GM21529 (cell line): ENCODE measurements around the gene PARD3B.

Experiments
- ATAC-seq: cut with Tn5 transposase; IDR thresholded peaks from one replicate; pipeline ENCODE4 v1.9.1; 2021; ENCODE audit not compliant: unreplicated experiment

The PARD3B gene

DNA sequence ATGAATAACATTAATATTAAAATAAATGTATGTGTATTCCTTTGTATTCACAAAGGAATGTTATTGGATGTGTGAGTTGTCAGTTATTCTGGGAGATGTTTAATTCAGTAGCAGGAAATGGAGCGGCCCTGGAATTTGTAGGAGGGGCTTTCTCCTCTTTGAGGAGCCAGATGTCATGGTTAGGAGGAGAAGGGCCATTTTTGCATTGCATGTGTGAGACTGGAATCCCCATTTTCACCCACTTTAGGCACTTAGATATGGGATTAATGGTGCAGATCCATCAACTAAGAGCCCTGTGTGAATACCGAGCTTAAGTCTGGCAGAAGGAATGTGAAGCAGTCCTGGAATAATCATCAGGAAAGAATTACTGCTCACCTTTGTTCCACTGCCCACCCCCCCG is 439.2 kb downstream of the PARD3B start:
- no peak for ATAC-seq

DNA sequence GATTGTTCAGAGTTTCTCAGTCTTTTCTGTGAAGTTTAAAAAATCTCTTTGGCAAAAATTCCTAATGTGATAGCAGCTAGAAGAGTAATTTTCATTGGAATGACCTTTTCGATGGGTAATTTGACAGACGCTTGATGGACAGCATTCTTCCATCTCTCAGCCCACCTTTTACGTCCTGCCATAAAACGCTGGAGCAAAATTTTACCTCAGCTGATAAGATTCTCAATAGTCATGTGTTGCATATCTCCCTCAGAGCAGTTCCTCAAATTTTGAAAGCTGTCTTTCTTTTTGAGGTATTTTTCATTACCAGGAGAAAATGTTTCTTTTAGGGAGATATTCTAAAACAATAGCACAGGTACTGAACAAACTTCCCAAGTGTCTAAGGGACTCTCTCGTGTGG is 441.4 kb downstream of the PARD3B start:
- no peak for ATAC-seq

DNA sequence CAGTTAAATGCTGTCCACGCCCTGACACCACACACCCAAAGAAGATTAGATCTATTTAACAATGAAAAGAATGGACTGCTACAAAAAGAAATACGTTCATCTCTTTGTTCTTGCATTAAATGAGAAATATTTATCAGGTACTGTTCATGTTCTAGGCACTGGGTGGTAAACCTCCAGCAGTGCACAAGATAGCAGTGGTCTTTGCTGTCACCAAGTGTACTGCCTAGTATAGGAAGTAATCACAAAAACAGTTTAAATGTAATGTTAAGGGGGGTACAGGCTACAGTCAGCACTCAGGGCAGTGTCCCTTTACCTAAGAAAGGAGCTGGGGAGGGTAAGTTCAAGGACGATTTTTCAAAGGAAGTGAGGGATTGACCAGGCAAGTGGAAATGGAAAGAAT is 443.6 kb downstream of the PARD3B start:
- no peak for ATAC-seq

DNA sequence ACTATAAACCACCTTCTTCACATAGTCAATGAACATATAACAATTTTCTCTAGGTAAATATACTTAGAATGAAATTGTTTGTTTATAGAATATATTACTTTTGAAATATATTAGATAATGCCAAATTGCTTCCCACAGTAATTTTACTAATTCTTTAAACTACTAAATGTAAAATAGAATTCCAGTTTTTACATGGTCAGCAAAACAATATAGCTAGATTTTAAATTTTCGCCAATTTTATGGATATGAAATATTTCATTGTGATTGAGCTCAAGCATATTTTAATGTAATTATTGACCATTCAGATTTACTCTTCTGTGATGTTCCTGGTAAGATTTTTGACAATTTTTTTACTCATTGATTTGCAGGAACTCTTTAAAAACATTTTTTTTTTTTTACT is 444.6 kb downstream of the PARD3B start:
- ATAC-seq, result no peak

DNA sequence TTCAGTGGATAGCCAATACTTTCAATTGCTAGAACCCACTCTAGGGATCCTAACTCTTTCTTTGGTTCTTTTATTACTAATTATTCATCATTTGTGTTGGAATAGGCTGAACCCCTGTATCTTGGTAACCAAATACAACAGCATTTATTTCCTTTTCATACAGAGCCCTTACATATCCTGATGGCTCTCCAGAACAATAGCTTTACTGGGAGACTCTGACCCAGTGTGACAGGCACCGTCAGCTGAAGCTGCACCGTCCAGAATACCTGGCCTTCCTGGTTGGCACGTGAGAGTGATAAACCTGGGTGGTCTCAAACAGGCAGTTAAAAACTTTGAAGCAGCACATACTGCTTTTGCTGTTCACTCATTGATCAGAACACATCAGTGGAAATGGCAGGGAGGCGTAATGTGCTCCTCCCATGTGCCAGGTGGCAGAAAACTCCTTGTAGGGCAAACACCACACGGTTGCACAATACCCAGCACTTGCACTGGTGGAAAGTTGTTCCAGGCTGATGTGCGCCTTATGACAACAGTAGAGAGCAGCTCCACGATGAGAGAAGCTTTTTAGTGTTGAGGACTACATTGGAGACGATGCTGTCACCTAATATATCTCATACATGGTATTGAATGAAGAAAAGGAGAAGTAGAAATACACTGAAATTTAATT is 456.2 kb downstream of the PARD3B start:
- ATAC-seq, result no peak

DNA sequence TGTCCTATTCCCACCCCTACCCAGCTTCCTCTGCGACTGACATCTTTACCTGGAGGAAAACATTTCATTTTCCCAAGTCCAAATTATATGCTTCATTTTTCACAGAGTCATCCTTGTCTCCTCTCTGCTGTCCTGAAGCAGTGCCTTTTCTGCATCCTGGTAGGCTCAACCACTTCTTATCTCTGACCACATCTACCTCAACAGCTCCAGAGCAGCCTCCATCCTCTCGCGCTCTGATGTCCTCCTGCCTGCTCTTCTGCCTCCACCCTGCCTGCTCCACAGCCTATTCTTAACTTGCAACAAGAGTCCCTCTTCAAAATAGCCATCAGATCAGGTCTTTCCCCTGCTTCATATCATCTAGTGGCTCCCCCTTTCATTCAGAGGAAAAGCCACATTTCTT is 457.1 kb downstream of the PARD3B start:
- no peak for ATAC-seq

DNA sequence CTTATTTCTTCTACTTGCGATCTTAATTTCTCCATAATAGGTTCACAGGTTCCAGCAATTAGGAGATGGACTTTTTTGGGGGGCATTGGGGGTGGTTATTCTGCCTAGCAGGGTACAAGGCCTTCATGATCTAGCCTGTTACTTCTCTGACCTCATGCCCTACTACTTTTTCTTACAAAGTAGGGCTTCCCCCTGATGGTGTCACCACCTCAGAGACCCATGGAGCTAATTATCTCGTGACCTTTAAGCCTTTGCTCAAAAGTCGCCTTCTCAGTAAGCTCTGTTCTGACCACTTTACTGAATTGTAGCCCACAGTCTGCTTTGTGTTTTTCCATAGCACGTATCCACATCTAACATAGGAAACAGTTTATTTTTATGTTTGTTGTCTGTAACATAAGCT is 458.0 kb downstream of the PARD3B start:
- ATAC-seq, result no peak

DNA sequence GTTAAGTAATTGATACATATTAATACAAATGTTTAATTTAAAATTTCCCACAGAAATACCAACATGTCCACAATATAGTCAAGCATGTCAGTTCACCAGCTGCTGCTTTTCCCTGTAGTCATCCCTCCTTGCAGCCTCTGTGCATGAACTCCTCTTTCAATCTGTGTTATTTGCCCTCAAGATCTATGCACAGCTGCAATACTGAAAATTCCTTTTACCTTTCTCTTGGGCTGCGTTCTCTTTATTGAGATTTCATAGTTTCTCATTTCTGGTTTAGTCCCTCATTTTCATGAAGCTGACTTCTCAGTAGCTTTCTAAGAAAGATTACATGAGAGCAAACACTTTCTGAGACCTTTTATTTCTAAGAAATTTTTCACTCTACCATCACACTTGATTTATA is 464.9 kb downstream of the PARD3B start:
- ATAC-seq, result no peak

DNA sequence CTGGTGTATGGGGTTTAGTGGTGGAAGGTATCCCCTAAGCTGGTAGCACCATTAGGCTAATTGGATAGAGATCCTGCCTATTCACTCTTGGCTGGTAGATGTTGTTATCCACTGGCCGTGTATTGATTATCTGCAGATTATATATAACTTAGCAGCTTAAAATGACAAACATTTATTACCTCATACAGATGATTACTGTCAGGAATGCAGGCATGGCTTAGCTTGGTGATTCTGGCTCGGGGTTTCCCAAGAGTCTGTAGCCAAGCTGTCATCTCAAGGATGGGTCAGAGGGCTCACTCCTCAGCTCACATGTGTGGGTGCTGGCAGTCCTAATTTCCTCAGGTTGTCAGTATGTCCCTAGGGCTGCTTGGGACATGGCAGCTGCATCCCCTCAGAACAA is 465.8 kb downstream of the PARD3B start:
- ATAC-seq, result no peak

DNA sequence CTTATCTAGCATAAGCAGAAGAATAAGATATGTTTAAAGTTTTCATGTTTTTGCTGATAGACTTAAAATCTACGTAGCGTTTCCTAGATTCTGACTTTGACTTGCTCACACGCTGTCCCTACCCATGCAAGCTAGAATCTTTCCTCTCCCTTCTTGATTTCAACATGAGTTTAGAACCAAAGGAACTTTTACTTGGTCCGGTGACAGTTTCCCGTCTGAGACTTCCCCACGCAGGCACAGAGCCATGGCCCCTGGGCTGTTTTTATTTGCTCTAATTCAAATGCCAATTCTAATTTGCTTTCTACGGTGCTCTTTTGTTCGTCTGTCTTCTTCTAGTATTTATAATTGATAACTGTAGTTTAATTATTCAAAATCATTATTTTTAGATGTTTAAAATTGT is 467.7 kb downstream of the PARD3B start:
- no peak for ATAC-seq

DNA sequence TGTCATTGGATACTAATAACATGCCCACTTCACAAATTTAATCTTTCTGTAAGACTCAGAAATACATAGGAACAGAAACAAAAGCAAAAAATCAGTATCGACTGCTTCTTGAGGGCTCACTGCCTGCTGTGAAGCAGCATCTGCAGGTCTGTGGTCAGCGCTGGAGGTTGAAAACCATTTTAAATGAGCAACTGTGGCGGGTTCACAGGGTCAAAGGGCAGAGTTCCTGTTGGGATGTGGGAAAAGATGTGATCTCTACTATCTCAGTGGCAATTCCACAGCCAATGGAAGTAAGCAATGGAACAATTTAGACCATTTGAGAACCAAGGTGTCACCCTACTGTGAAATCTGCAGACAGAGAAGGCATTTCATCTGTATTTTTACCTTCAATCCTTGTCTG is 468.3 kb downstream of the PARD3B start:
- no peak for ATAC-seq

DNA sequence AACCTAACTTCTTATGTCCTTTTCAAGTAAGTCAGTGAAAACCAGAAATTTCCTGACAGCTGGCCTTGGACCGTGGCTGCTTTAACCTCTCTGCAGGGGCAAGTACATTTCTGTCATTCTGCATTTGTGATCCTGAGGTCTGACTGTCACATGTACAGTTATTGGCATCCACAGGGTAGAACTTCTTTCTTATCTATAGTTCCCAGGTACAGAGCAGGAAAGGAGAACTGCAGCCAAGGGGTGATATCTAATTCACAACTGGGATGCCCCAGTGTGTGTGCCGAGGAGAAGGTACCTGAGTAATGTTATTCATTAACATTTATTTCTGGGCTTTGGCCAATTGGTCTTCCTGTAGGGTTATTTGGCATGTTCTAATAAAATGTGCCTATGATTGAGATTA is 468.9 kb downstream of the PARD3B start:
- ATAC-seq, result no peak

DNA sequence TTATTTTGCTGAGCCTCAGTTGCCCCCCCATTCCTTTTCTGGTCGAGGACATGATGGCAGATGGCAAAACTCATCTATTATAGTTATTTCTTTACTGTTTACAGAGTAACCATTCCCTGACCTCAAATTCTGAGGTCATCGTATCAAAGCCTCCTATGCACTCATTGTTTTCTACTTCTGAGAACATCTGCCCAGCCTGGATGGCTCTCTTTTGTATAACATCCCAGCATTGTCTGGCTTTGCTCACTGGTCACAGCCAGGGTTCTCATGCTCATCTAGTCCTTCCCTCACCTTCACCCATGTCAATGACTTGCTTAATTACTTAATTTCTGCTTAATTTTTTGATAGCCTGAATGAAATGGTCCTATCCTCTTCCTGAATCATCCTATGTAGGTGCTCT is 472.1 kb downstream of the PARD3B start:
- no peak for ATAC-seq

DNA sequence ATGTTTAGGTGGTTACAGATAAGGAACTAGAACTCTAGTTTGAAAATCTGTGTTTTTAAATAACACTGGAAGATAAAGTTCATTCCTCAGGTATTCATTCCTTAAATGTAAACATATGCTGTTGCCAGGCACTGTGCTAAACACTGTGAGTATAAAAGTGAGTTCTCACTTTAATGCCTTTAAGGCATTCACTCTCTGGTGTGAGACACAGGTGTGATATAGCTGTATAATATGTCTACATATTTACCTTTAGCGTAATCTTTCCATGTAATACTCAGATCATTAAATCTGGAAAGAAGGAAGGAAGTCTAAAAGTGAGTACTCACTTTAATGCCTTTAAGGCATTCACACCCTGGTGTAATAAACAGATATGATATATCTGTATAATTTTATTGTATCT is 472.6 kb downstream of the PARD3B start:
- ATAC-seq, result no peak

DNA sequence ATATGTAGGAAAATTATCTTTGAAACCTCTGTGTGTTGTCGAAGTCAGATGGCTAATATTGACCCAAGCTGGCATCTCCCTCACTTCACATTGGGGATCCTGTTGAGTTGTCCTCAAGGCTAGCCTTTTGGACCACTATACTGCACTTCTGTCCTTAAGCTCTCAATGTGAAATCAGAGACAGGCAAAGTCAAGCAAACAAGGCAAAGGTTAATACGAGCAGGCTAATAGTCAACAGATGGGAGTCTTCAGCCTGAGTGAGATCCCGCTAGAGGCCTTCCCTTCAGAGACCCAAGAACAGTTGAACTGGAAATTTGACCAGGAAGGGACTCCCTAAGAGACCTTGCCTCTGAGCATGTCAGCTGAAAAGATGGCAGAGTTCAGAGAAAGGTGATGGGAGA is 475.4 kb downstream of the PARD3B start:
- no peak for ATAC-seq

DNA sequence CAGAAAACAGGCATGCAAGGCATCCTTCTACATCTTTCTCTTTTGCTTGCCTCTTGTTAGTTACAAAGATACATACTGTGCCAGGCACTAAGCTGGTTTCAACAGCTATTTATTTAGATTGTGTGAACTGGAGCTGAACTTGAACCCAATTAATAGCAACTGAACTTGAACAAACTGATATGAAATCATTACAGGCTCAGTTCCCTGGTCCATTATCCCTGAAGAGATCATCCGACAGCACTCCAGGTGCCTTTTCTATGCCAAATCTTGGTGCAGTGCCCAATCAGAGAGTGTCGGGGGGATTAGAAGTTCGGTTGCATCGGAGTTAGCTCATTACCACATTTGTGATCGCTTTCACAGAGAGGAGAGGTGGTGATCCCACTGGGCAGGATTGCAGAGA is 477.6 kb downstream of the PARD3B start:
- no peak for ATAC-seq

DNA sequence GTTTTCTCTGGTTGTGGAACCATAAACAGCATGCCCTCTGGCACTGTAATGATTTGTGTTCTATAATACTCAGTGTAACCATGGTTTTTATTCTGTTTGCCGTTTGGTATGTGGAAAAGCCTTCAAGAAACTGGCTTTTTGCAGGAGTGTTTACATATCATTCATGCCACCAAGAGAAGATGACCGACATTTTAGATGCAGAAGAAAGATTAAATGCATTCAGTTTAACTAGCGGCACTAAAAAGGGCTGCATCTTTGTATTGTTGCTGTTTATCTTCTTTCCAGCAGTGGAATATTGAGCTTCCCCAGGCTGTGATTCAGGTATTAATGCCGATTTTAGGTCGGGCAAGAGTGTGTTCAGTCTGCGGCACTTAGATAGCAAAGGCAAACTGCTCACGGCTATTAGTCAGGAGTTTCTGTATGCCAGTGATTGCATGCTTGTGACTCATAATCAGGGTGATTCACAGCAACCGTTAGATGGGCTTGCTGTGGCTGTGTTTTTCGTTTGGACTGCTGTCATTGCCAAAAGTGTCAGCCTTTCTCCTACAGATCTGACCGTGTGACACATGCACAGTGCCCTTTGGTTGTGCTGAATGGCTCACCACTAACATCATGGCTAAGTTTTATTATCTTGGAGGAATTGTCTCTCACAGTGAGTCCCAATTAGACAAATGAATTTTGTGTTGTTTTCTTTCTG is 479.7 kb downstream of the PARD3B start:
- ATAC-seq, result no peak

DNA sequence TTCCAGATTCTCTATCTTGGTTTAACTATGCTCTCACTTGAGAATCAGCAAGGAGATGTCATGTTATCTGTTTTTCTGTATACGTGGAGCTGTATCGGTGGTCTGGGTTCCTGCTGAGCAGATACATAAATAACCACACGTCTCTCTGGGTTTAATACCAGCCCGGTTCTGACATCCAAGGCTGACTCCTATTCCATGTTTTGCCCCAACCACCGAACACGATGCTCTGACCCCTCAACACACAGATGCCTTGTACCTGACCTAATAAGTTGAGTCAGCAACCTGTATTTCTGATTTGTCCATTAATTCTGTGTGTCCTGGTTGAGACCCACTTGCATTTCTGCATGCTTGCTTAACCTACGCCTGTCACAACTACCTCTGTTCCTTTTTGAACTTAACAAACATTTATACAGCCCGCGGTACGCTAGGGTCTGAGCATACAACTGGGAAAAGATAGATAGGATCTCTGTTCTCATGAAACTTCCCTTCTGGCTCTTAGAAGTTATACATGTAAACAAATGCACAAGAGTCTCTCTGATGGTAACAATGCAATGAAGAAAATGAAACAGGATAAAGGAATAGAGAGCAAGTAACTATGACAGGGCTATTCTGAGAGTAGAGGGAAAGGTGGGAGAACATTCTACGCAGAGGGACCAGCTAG is 480.4 kb downstream of the PARD3B start:
- ATAC-seq, result no peak

DNA sequence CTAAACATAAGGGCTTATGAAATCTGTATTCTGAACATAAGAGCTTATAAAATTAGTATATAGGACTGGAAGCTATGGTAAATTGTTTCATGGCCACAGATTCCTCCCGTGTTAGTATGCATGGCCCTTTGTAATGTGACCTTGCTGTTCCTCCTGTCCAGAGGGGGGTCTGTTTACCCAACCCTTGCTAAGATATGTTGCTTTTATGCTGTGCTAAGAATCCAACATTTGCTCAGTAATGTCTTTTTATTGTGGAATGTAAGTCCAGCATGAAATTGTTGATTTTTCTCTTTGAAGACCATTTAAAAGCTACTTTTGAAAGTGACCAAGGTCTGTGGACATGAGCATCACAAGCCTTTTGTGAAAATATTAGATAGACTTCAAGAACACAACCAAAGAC is 485.4 kb downstream of the PARD3B start:
- no peak for ATAC-seq

DNA sequence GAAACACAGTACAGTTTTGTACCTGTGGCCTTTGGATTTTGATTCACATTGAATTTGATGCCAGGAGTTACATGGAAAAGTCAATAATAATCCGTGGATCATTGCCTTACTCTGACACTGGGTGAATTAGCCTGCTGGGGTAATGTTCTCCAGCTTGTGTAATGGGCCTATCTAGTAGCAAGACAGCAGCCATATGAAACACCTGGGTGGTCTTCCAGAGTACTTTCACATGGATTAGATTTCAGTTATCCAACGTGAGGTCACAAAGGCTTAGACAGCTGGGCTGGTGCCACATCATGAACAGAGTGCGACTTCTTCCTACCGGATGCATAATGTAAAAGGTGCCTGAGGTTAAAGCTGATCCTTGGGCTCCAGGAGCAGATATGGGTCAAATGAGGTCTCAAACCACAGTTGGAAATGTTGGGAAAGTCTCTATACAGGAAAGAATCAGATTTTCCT is 486.8 kb downstream of the PARD3B start:
- ATAC-seq, result no peak

DNA sequence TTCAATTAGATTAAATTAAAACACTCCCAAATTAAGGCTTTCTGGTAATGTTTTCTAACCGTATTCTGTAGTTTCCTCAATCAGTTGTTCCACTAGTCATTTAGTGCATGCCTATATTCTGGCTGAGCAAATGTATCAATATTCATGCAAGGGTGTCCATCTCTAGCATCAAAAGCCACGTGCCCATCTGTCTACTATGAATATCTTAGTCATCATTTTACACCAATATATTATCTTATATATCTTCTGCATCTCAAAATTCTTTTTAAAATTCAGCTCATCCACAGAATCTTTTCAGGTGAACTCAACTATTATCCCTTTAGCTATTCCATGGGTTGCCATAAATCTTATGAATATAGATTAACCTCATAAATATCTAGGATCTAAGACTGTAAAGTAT is 488.2 kb downstream of the PARD3B start:
- ATAC-seq, result no peak

DNA sequence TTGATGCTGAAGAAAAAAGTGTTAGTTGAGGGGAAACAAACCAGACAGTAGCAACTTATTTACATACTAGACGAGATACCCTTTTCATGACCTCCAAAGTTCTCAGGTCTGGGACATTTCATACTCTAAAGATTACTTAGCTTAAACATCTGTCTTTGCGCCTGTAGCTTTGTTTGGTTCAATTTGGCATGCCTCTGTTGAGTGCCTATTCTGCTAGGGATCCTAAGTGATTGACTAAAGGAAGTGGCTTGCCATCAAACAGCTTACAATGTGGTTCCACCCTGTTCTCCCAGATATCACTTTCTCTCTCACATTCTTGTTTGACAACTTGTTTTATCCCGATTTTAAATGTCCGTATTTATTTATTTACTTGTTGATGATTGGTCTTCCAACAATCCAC is 488.8 kb downstream of the PARD3B start:
- no peak for ATAC-seq
